Parathyroid adenoma (tissue), 2 donors: Measurements from ENCODE around the gene DDA1.

Experiments used
- H2AFZ ChIP-seq: fragments of 300-600 bp; sonication (generic); one replicate; pipeline ENCODE4 v1.7.0; 2017; ENCODE audit warnings: antibody characterized with exemption, mild to moderate bottlenecking
- H3K27ac ChIP-seq: fragments of 300-600 bp; sonication (generic); one replicate; pipeline ENCODE4 v1.7.0; 2017
- H3K27me3 ChIP-seq: fragments of 300-600 bp; sonication (generic); one replicate; pipeline ENCODE4 v1.7.0; 2017; ENCODE audit warnings: low read length; ENCODE audit not compliant: control insufficient read depth, insufficient read depth
- H3K36me3 ChIP-seq: fragments of 300-600 bp; sonication (generic); one replicate; pipeline ENCODE4 v1.7.0; 2017; ENCODE audit warnings: low read length; ENCODE audit not compliant: control insufficient read depth, insufficient read depth
- H3K4me1 ChIP-seq: fragments of 300-600 bp; sonication (generic); one replicate; pipeline ENCODE4 v1.7.0; 2017; ENCODE audit warnings: control low read depth
- H3K4me2 ChIP-seq: fragments of 300-600 bp; sonication (generic); one replicate; pipeline ENCODE4 v1.7.0; 2017; ENCODE audit warnings: low read length
- H3K4me3 ChIP-seq: fragments of 300-600 bp; sonication (generic); one replicate; pipeline ENCODE4 v1.7.0; 2017; ENCODE audit warnings: low read depth, low read length
- H3K79me2 ChIP-seq: fragments of 300-600 bp; sonication (generic); one replicate; pipeline ENCODE4 v1.7.0; 2017; ENCODE audit warnings: control low read depth
- H3K9ac ChIP-seq: fragments of 300-600 bp; sonication (generic); one replicate; pipeline ENCODE4 v1.7.0; 2017; ENCODE audit warnings: mild to moderate bottlenecking
- H3K9me3 ChIP-seq: fragments of 300-600 bp; sonication (generic); one replicate; pipeline ENCODE4 v1.7.0; 2017; ENCODE audit warnings: low read length; ENCODE audit not compliant: control insufficient read depth
- CTCF ChIP-seq: fragments of 300-600 bp; sonication (generic); IDR thresholded peaks from one replicate; pipeline ENCODE4 v1.7.0; 2017; ENCODE audit warnings: antibody characterized with exemption, mild to moderate bottlenecking
- donor health status: primary hyperparathyroidism.

Gene DDA1

DNA sequence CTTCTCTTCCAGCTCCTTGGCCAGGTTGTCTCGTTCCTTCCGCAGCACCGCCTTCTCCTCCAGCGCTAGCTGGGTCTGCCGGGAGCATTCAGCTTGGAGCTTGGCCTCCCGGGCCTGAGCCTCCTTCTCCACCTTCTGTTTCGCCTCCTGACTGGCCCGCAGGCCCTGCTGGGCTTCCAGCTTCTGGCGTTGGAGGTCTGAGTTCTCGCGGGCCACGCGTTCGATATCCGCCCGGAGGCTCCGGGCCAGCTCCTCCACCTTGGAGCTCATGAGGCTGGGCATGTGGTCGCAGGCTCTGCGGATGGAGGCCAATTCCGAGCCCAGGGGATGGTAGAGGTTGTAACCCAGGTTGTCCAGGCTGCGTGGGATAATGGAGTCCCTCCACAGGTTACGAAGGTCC, 56.0 kb downstream of the DDA1 start:
- no peak for TF ChIP-seq CTCF
- no peak overlapping the region for H3K4me3 ChIP-seq
- H3K4me2 ChIP-seq: no peak overlapping the region

GRCh38 chr19:17370026-17370587, 60.7 kb downstream of the DDA1 start:
- H3K36me3 ChIP-seq: no peaks in the 10 kb centered on the region

More for the DNA sequence above, 56.0 kb downstream of the DDA1 start:
- Histone ChIP-seq H3K79me2 (no peaks in the 10 kb centered on the region), H3K4me1 (no peaks in the 10 kb centered on the region), H2AFZ (no peak overlapping the region), H3K36me3 (no peaks in the 10 kb centered on the region), H3K27me3 (no peaks in the 10 kb centered on the region), H3K9me3 (no peaks in the 10 kb centered on the region), H3K9ac (no peak overlapping the region), H3K27ac (no peak overlapping the region)

More at GRCh38 chr19:17370026-17370587, 60.7 kb downstream of the DDA1 start:
- peak overlapping the region; percentile 26 for H3K27ac ChIP-seq
- no peaks in the 10 kb centered on the region for H3K79me2 ChIP-seq
- TF ChIP-seq CTCF: no peak
- H3K9ac ChIP-seq: no peak overlapping the region
- H3K9me3 ChIP-seq: no peaks in the 10 kb centered on the region
- H3K27me3 ChIP-seq: no peaks in the 10 kb centered on the region
- H2AFZ ChIP-seq: no peak overlapping the region
- peak overlapping the region; percentile 29 for H3K4me2 ChIP-seq
- no peak overlapping the region for H3K4me3 ChIP-seq
- H3K4me1 ChIP-seq: peaks cover 9% of the 10 kb centered on the region
